GM21367 (cell line): ENCODE measurements around the gene DCAF11.

ENCODE experiments used
- ATAC-seq: cut with Tn5 transposase; IDR thresholded peaks from one replicate; pipeline ENCODE4 v1.9.1; 2021; ENCODE audit not compliant: unreplicated experiment

The DCAF11 gene

GRCh38 chr14:24116128-24116814 lies 1.7 kb downstream of the DCAF11 start:
- ATAC-seq = no peak

GRCh38 chr14:24117179-24117578 lies 2.6 kb downstream of the DCAF11 start:
- ATAC-seq = no peak

GRCh38 chr14:24119691-24120090 lies 5.1 kb downstream of the DCAF11 start:
- no peak for ATAC-seq

GRCh38 chr14:24121210-24121609 lies 6.6 kb downstream of the DCAF11 start:
- ATAC-seq = no peak

- no peak for ATAC-seq
Measured at GRCh38 chr14:24122416-24122815, 7.8 kb downstream of the DCAF11 start.

GRCh38 chr14:24122898-24123297 lies 8.3 kb downstream of the DCAF11 start:
- no peak for ATAC-seq

- no peak for ATAC-seq
Measured at GRCh38 chr14:24123424-24124417, 9.1 kb downstream of the DCAF11 start.

GRCh38 chr14:24126939-24127338 lies 12.4 kb downstream of the DCAF11 start:
- ATAC-seq = no peak

GRCh38 chr14:24127673-24128072 lies 13.1 kb downstream of the DCAF11 start:
- ATAC-seq = no peak

- ATAC-seq = no peak
Measured at GRCh38 chr14:24129410-24129998, 14.9 kb downstream of the DCAF11 start.

GRCh38 chr14:24130380-24130716 lies 15.8 kb downstream of the DCAF11 start, which contains the start of gene FITM1:
Gene FITM1, plus strand, starts transcription at chr14:24130659. Its CDS starts 905 bp downstream, at chr14:24131564.
- no peak for ATAC-seq

- ATAC-seq = no peak
Measured at GRCh38 chr14:24130717-24131548, 16.4 kb downstream of the DCAF11 start.

GRCh38 chr14:24131549-24131966 lies 17.0 kb downstream of the DCAF11 start:
- ATAC-seq = no peak

- no peak for ATAC-seq
Measured at GRCh38 chr14:24132061-24132685, 17.6 kb downstream of the DCAF11 start.

GRCh38 chr14:24132976-24133375 lies 18.4 kb downstream of the DCAF11 start:
- ATAC-seq = no peak

- ATAC-seq = no peak
Measured at GRCh38 chr14:24133735-24134134, 19.2 kb downstream of the DCAF11 start.

GRCh38 chr14:24135584-24135833 lies 20.9 kb downstream of the DCAF11 start:
- no peak for ATAC-seq

- ATAC-seq = peak; percentile 72
Measured at GRCh38 chr14:24135834-24136683, 21.5 kb downstream of the DCAF11 start, which contains the start of gene PSME1. Gene PSME1, plus strand, starts transcription at chr14:24136194. Its CDS starts 69 bp downstream, at chr14:24136263.

- no peak for ATAC-seq
Measured at GRCh38 chr14:24136684-24137528, 22.3 kb downstream of the DCAF11 start.
